Neural progenitor cell (in vitro differentiated cells): ENCODE measurements around the gene EPHB4. TPM values are rescaled to one million over a fixed set of nuclear protein-coding genes. Genes with fewer than 3 reads are reported as not detected.
A peak's percentile ranks its signal among the peaks of the same experiment; 100 is the strongest.

ENCODE experiments used
- DNase-seq: peaks from one replicate; pipeline ENCODE4 v3.0.0-alpha.2; 2016; ENCODE audit warnings: low spot score
- H2AFZ ChIP-seq: fragments of 200-600 bp; sonication (generic); replicated peaks from 2 replicates; pipeline ENCODE4 v1.6.1; 2016; ENCODE audit warnings: antibody characterized with exemption
- H3F3A ChIP-seq: fragments of 200-600 bp; sonication (generic); 2 replicates; pipeline ENCODE4 v1.6.1; 2016; ENCODE audit warnings: antibody characterized with exemption, low read depth
- H3K27ac ChIP-seq: fragments of 200-600 bp; sonication (generic); 2 replicates; pipeline ENCODE4 v1.5.1; 2016; ENCODE audit warnings: mild to moderate bottlenecking
- H3K27me3 ChIP-seq: fragments of 200-600 bp; sonication (generic); 2 replicates; pipeline ENCODE4 v1.6.1; 2016; ENCODE audit warnings: mild to moderate bottlenecking, moderate library complexity
- H3K36me3 ChIP-seq: fragments of 200-600 bp; sonication (generic); 2 replicates; pipeline ENCODE4 v1.5.1; 2016
- H3K4me1 ChIP-seq: fragments of 200-600 bp; sonication (generic); 2 replicates; pipeline ENCODE4 v1.6.1; 2016; ENCODE audit warnings: mixed run types
- H3K4me2 ChIP-seq: fragments of 200-600 bp; sonication (generic); 2 replicates; pipeline ENCODE4 v1.6.1; 2016
- H3K4me3 ChIP-seq: fragments of 200-600 bp; sonication (generic); 2 replicates; pipeline ENCODE4 v1.5.1; 2016
- H3K79me2 ChIP-seq: fragments of 200-600 bp; sonication (generic); 2 replicates; pipeline ENCODE4 v1.6.1; 2016; ENCODE audit warnings: low read depth
- H3K9ac ChIP-seq: fragments of 200-600 bp; sonication (generic); 2 replicates; pipeline ENCODE4 v1.6.1; 2016
- H3K9me3 ChIP-seq: fragments of 200-600 bp; sonication (generic); 2 replicates; pipeline ENCODE4 v1.5.1; 2016; ENCODE audit warnings: low read depth
- H4K20me1 ChIP-seq: fragments of 200-600 bp; sonication (generic); 2 replicates; pipeline ENCODE4 v1.6.1; 2016; ENCODE audit warnings: low read depth
- H3K27ac Mint-ChIP-seq: 3 replicates; pipeline ENCODE4 v1.8.0; 2021; ENCODE audit warnings: mixed read lengths
- H3K27me3 Mint-ChIP-seq: 2 replicates; pipeline ENCODE4 v1.8.0; 2022; ENCODE audit warnings: low read depth, mild to moderate bottlenecking, inconsistent platforms, moderate library complexity, mixed read lengths; ENCODE audit not compliant: insufficient read depth
- H3K36me3 Mint-ChIP-seq: 3 replicates; pipeline ENCODE4 v1.8.0; 2021; ENCODE audit warnings: mixed read lengths
- H3K4me1 Mint-ChIP-seq: 3 replicates; pipeline ENCODE4 v1.8.0; 2021; ENCODE audit warnings: mixed read lengths
- H3K4me3 Mint-ChIP-seq: 3 replicates; pipeline ENCODE4 v1.8.0; 2021; ENCODE audit warnings: mild to moderate bottlenecking, moderate library complexity, mixed read lengths
- H3K9me3 Mint-ChIP-seq: 3 replicates; pipeline ENCODE4 v1.8.0; 2020; ENCODE audit warnings: mixed read lengths
- CTCF ChIP-seq: fragments of 200-600 bp; sonication (generic); IDR thresholded peaks from 2 replicates; pipeline ENCODE4 v1.5.1; 2017; ENCODE audit warnings: antibody characterized with exemption, mild to moderate bottlenecking
- EZH2 ChIP-seq: fragments of 200-600 bp; sonication (generic); IDR thresholded peaks from 2 replicates; pipeline ENCODE4 v1.6.1; 2017; ENCODE audit warnings: antibody characterized with exemption, mild to moderate bottlenecking, moderate library complexity
- EZH2phosphoT487 ChIP-seq: fragments of 200-600 bp; sonication (generic); IDR thresholded peaks from 2 replicates; pipeline ENCODE4 v1.6.1; 2017; ENCODE audit warnings: antibody characterized with exemption
- total RNA-seq: library from RNA; depleted of rRNA; stranded (reverse); fragments of >200 nt; gene quantifications from 2 replicates; pipeline ENCODE4 v1.2.3, GENCODE V29; 2015; ENCODE audit warnings: low replicate concordance

The EPHB4 gene
- total RNA-seq, 1 donor from 2014 or later, result 66.5 TPM

GRCh38 chr7:100786323-100786722, 41.0 kb downstream of the EPHB4 start:
- H3F3A ChIP-seq, result no peaks in the 10 kb centered on the region
- H3K36me3 ChIP-seq, result no peaks in the 10 kb centered on the region
- Mint-ChIP-seq H3K27ac (no peak overlapping the region), H3K4me1 (peaks cover 2% of the 10 kb centered on the region), H3K36me3 (no peaks in the 10 kb centered on the region), H3K27me3 (peaks cover 18% of the 10 kb centered on the region), H3K9me3 (peaks cover 13% of the 10 kb centered on the region), H3K4me3 (no peak overlapping the region)
- no peak for DNase-seq
- no peak overlapping the region for H3K9ac ChIP-seq
- H3K4me2 ChIP-seq, result no peak overlapping the region
- H3K79me2 ChIP-seq, result no peaks in the 10 kb centered on the region
- TF ChIP-seq EZH2phosphoT487, result no peak
- TF ChIP-seq EZH2, result no peak
- no peak for TF ChIP-seq CTCF
- H3K27me3 ChIP-seq, result no peaks in the 10 kb centered on the region
- H3K4me3 ChIP-seq, result no peak overlapping the region
- H3K4me1 ChIP-seq, result no peaks in the 10 kb centered on the region
- no peak overlapping the region for H3K27ac ChIP-seq
- H3K9me3 ChIP-seq, result no peaks in the 10 kb centered on the region
- H2AFZ ChIP-seq, result peak overlapping the region; percentile 90
- H4K20me1 ChIP-seq, result no peaks in the 10 kb centered on the region

- no peak overlapping the region for H3K27ac ChIP-seq
- no peak overlapping the region for H3K27ac Mint-ChIP-seq
- no peaks in the 10 kb centered on the region for H3F3A ChIP-seq
- peaks cover 18% of the 10 kb centered on the region for H3K27me3 Mint-ChIP-seq
- peak overlapping the region; percentile 35 for H3K4me2 ChIP-seq
- peaks cover 13% of the 10 kb centered on the region for H3K9me3 Mint-ChIP-seq
- TF ChIP-seq EZH2phosphoT487 (no peak), EZH2 (no peak), CTCF (no peak)
- H3K9me3 ChIP-seq, result no peaks in the 10 kb centered on the region
- no peaks in the 10 kb centered on the region for H3K36me3 Mint-ChIP-seq
- H3K79me2 ChIP-seq, result no peaks in the 10 kb centered on the region
- H3K36me3 ChIP-seq, result no peaks in the 10 kb centered on the region
- H3K9ac ChIP-seq, result no peak overlapping the region
- H3K4me1 ChIP-seq, result no peaks in the 10 kb centered on the region
- H4K20me1 ChIP-seq, result no peaks in the 10 kb centered on the region
- H3K4me3 ChIP-seq, result no peak overlapping the region
- H3K27me3 ChIP-seq, result no peaks in the 10 kb centered on the region
- H3K4me1 Mint-ChIP-seq, result peaks cover 2% of the 10 kb centered on the region
- peak overlapping the region; percentile 90 for H2AFZ ChIP-seq
- DNase-seq, result peak; percentile 40
- H3K4me3 Mint-ChIP-seq, result peak overlapping the region; percentile 62
Observed at GRCh38 chr7:100785878-100786277, 41.4 kb downstream of the EPHB4 start.

- H3K4me1 Mint-ChIP-seq, result peaks cover 2% of the 10 kb centered on the region
- H3K9me3 ChIP-seq, result no peaks in the 10 kb centered on the region
- H3K27me3 Mint-ChIP-seq, result peaks cover 14% of the 10 kb centered on the region
- H3K9ac ChIP-seq, result no peak overlapping the region
- no peak overlapping the region for H3K4me3 Mint-ChIP-seq
- no peaks in the 10 kb centered on the region for H3K4me1 ChIP-seq
- TF ChIP-seq EZH2phosphoT487 (no peak), EZH2 (no peak), CTCF (no peak)
- no peaks in the 10 kb centered on the region for H4K20me1 ChIP-seq
- H3K4me2 ChIP-seq, result no peak overlapping the region
- H3K27ac ChIP-seq, result no peak overlapping the region
- H3K27me3 ChIP-seq, result no peaks in the 10 kb centered on the region
- no peaks in the 10 kb centered on the region for H3K36me3 ChIP-seq
- no peak overlapping the region for H3K27ac Mint-ChIP-seq
- no peaks in the 10 kb centered on the region for H3F3A ChIP-seq
- no peaks in the 10 kb centered on the region for H3K79me2 ChIP-seq
- no peaks in the 10 kb centered on the region for H3K36me3 Mint-ChIP-seq
- DNase-seq, result no peak
- H3K4me3 ChIP-seq, result no peak overlapping the region
- H2AFZ ChIP-seq, result no peak overlapping the region
- H3K9me3 Mint-ChIP-seq, result peaks cover 13% of the 10 kb centered on the region
Observed at GRCh38 chr7:100783804-100784203, 43.5 kb downstream of the EPHB4 start.
